Heart left ventricle (tissue), 16 donors: ENCODE results near the gene DLEU7. TPM values are rescaled to one million over a fixed set of nuclear protein-coding genes. Genes with fewer than 3 reads are reported as not detected.

ENCODE experiments used
- ATAC-seq, 4 donors: fragments of 200-7000 bp; cut with Tn5 transposase; one replicate each; pipeline ENCODE4 v1.9.1; 2020 to 2022; ENCODE audit warnings: moderate library complexity in 4 of 4, mild to moderate bottlenecking in 3 of 4, moderate number of reproducible peaks in 1 of 4
- DNase-seq, 5 donors: peaks; one replicate each; pipeline ENCODE4 v3.0.0-alpha.2; 2020
- H3K27ac ChIP-seq, 12 donors: fragments of 200-600 bp; sonication (generic) in 4 of 12; one replicate each; pipeline versions ENCODE4 v1.5.0 to v1.8.0; 2016 to 2022; ENCODE audit warnings: mild to moderate bottlenecking in 2 of 12
- H3K27me3 ChIP-seq, 9 donors: fragments of 200-600 bp; sonication (generic) in 2 of 9; one replicate each; pipeline versions ENCODE4 v1.5.1 to v1.8.0; 2016 to 2022; ENCODE audit warnings: mild to moderate bottlenecking in 3 of 9
- H3K36me3 ChIP-seq, 9 donors: fragments of 200-600 bp; sonication (generic) in 2 of 9; one replicate each; pipeline versions ENCODE4 v1.5.0 to v1.8.0; 2018 to 2022; ENCODE audit warnings: mild to moderate bottlenecking in 2 of 9
- H3K4me1 ChIP-seq, 12 donors: fragments of 200-600 bp; sonication (generic) in 4 of 12; one replicate each; pipeline versions ENCODE4 v1.5.0 to v1.8.0; 2016 to 2022; ENCODE audit warnings: mild to moderate bottlenecking in 3 of 12
- H3K4me3 ChIP-seq, 12 donors: fragments of 200-600 bp; sonication (generic) in 4 of 12; one replicate each; pipeline versions ENCODE4 v1.5.0 to v1.8.0; 2017 to 2022; ENCODE audit warnings: mild to moderate bottlenecking in 9 of 12, moderate library complexity in 4 of 12
- H3K9me3 ChIP-seq, 12 donors: fragments of 200-600 bp; sonication (generic) in 4 of 12; one replicate each; pipeline versions ENCODE4 v1.5.0 to v1.8.0; 2016 to 2022; ENCODE audit warnings: mild to moderate bottlenecking in 1 of 12
- CTCF ChIP-seq, 12 donors: fragments of 200-600 bp; sonication (generic) in 4 of 12; IDR thresholded peaks; one replicate each; pipeline versions ENCODE4 v1.5.0 to v1.8.0; 2018 to 2022; ENCODE audit warnings: antibody characterized with exemption in 12 of 12, mild to moderate bottlenecking in 5 of 12
- POLR2A ChIP-seq, 2 donors: fragments of 450-650 bp; IDR thresholded peaks; one replicate each; pipeline ENCODE4 v1.6.1; 2017; ENCODE audit warnings: antibody characterized with exemption in 2 of 2, mild to moderate bottlenecking in 2 of 2, moderate library complexity in 2 of 2
- WGBS, 4 donors: extraction: QIAGEN DNeasy Blood & Tissue Kit in 2 of 4; methylation state at CpG; one replicate each; pipeline versions ENCODE4 v1.1.5 to v1.1.7; 2013 to 2018; 5-methylcytosine and 5-hydroxymethylcytosine counted together
- intact Hi-C, 10 donors: fragments of 100-400 bp; cut with DNase I; formaldehyde crosslinking; loops; one replicate each; pipeline versions ENCODE4 v1.11.1 to v1.14.2; 2022
- polyA plus RNA-seq, 2 donors: library from polyadenylated mRNA; stranded (reverse); fragments of 200-250 nt; gene quantifications; one replicate each; pipeline ENCODE4 v1.2.3, GENCODE V29; 2013
- total RNA-seq, 9 donors: library from RNA; depleted of rRNA in 2 of 9; stranded (reverse); fragments of >200 nt in 2 of 9; fragmentation: NEBNext Ultra II Directional in 3 of 9; extraction: Animal tissue kit (Norgen Biotek cat#: 25700) in 3 of 9; gene quantifications; one replicate each; pipeline versions ENCODE4 v1.1.0 to v1.2.4, GENCODE V29; 2016 to 2023
- donor health status: ischemic (EF 13 %, LVEDD 7.1; RV severe dilation, severe dysfunction).
- donor health status: healthy with polysubstance abuse.
- donor health status: DM: no; HTN: yes; CAD: no.
- donor health status: DM: no; HTN: no; CAD: no.
- donor health status: ischemic (EF 25% LVEDD 6.9; RV normal size, moderate dysfunction).
- donor health status: ischemic (EF 25% LVEDD 5.7; RV mildly dilated, moderate dysfunction).
- donor health status: healthy.
- donor health status: DM: yes; HTN: yes; CAD: no.
- donor health status: ischemic (EF 35%, LVEDD 5.7; RV mildly dilated, moderate dysfunction).
- donor health status: nonischemic (EF 11% LVEDD 7.7; RV severe dilation, severe dysfunction).
- donor health status: DM: yes; HTN: yes; CAD: no.
- donor health status: PGD.
- donor health status: ischemic (EF 29% LVEDD 5.4; RV normal size, mild dysfunction).
- donor health status: nonischemic (EF 23%, LVEDD 6.1; RV moderate dilation, normal function).

The DLEU7 gene
- total and polyA plus RNA-seq, 11 donors: 0.06 to 0.93 (median 0.24) TPM; not detected in 7

GRCh38 chr13:50840284-50840683 lies 3.2 kb downstream of the DLEU7 start:
- H3K4me3 ChIP-seq: no peak overlapping the region
- DNase-seq (no peak), ATAC-seq (no peak)
- H3K9me3 ChIP-seq: no peaks in the 10 kb centered on the region
- TF ChIP-seq POLR2A (IDR thresholded peaks at IDR 0.05) (no peak), CTCF (IDR thresholded peaks at IDR 0.05) (no peak)
- peaks cover 0 to 14% (median 2%) of the 10 kb centered on the region in 12 donors for H3K4me1 ChIP-seq
- intact Hi-C loops: no loop called here
- WGBS, 4 donors: 85 to 91% (median 87%) methylated on average over 3 of the region's 3 CpGs
- no peak overlapping the region for H3K27ac ChIP-seq
- H3K36me3 ChIP-seq: no peaks in the 10 kb centered on the region
- H3K27me3 ChIP-seq: peaks cover 0 to 37% (median 22%) of the 10 kb centered on the region in 9 donors

- no peak for DNase-seq
- TF ChIP-seq CTCF (IDR thresholded peaks at IDR 0.05): no peak
- TF ChIP-seq POLR2A (IDR thresholded peaks at IDR 0.05): no peak
- Histone ChIP-seq H3K27ac (no peak overlapping the region), H3K4me3 (no peak overlapping the region), H3K9me3 (no peaks in the 10 kb centered on the region), H3K27me3 (peaks cover 0 to 37% (median 22%) of the 10 kb centered on the region in 9 donors), H3K36me3 (no peaks in the 10 kb centered on the region), H3K4me1 (peaks cover 0 to 14% (median 2%) of the 10 kb centered on the region in 12 donors)
- intact Hi-C loops: loop anchor here in 1 of 10 donors (10.0 kb wide), 1 partner anchor 45 kb away; no protein-coding TSS in a partner anchor
- no peak for ATAC-seq
- 86 to 97% (median 93%) methylated on average over 4 of the region's 4 CpGs for WGBS, 4 donors
Observed at GRCh38 chr13:50839828-50840227, 3.7 kb downstream of the DLEU7 start.

- no peak for TF ChIP-seq POLR2A (IDR thresholded peaks at IDR 0.05)
- 70 to 81% (median 72%) methylated on average over 8 of the region's 8 CpGs for WGBS, 4 donors
- intact Hi-C loops: loop anchor here in 1 of 10 donors (10.0 kb wide), 1 partner anchor 46 kb away; no protein-coding TSS in a partner anchor
Observed at GRCh38 chr13:50838701-50839100, 4.8 kb downstream of the DLEU7 start.

GRCh38 chr13:50838031-50838430 lies 5.5 kb downstream of the DLEU7 start:
- Histone ChIP-seq H3K27ac (no peak overlapping the region), H3K4me1 (peaks cover 0 to 5% (median 1%) of the 10 kb centered on the region in 12 donors), H3K9me3 (peaks cover 0 to 6% (median 0%) of the 10 kb centered on the region in 12 donors), H3K27me3 (peaks cover 0 to 29% (median 14%) of the 10 kb centered on the region in 9 donors), H3K36me3 (no peaks in the 10 kb centered on the region), H3K4me3 (no peak overlapping the region)
- intact Hi-C loops: loop anchor here in 1 of 10 donors (10.0 kb wide), 1 partner anchor 47 kb away; no protein-coding TSS in a partner anchor
- no peak for DNase-seq
- no peak for TF ChIP-seq CTCF (IDR thresholded peaks at IDR 0.05)
- no peak for ATAC-seq
- WGBS, 4 donors: 93 to 100% (median 95%) methylated on average over 5 of the region's 5 CpGs

More at GRCh38 chr13:50838701-50839100, 4.8 kb downstream of the DLEU7 start:
- peaks cover 0 to 2% (median 0%) of the 10 kb centered on the region in 12 donors for H3K9me3 ChIP-seq
- H3K27ac ChIP-seq: no peak overlapping the region
- H3K4me3 ChIP-seq: no peak overlapping the region
- no peaks in the 10 kb centered on the region for H3K36me3 ChIP-seq
- DNase-seq (no peak), ATAC-seq (no peak)
- peaks cover 0 to 12% (median 2%) of the 10 kb centered on the region in 12 donors for H3K4me1 ChIP-seq
- peaks cover 0 to 34% (median 20%) of the 10 kb centered on the region in 9 donors for H3K27me3 ChIP-seq
